Measurements from ENCODE around the gene KRCC1.

DNA sequence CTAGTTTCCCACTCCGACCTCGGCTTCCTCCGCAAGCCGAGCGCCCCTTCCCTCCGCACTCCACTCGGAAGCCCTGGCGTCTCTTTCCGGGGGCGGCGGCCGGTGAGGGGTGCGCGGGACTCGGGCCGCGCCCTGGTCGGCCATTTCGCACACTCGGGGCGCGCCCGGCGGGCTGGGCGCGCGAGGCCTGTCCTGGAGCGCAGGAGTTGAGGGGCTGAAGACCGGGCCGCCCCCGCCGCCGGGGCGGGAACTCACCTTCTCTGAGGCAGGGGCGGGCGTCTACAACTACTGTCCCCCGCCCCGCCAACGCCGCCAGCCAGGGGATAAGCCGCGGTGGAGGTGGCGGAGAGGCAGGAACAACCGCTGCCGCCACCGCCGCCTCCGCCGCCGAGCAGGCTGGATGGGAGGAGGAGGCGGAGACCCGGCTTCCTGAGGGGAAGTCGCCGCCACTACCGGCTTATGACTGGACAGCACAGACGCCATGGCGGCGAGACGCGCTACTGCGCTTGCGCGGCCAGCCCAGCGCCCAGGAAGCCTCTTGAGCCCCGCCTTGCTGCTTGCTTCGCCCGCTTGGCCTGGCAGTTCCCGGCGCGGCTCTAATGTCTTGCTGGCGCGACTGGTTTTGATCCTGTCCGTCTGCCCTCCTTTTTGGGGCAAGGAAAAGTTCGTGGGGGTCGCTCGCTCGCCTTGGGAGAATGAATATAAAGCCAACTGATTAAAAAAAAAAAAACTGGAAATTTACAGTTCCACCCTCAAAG, at the start of gene KRCC1:
- no peak for TF ChIP-seq EZH2phosphoT487 (IDR thresholded peaks at IDR 0.05; ENCODE audit: borderline replicate concordance, low read length)
- TF ChIP-seq, protein P1, sequence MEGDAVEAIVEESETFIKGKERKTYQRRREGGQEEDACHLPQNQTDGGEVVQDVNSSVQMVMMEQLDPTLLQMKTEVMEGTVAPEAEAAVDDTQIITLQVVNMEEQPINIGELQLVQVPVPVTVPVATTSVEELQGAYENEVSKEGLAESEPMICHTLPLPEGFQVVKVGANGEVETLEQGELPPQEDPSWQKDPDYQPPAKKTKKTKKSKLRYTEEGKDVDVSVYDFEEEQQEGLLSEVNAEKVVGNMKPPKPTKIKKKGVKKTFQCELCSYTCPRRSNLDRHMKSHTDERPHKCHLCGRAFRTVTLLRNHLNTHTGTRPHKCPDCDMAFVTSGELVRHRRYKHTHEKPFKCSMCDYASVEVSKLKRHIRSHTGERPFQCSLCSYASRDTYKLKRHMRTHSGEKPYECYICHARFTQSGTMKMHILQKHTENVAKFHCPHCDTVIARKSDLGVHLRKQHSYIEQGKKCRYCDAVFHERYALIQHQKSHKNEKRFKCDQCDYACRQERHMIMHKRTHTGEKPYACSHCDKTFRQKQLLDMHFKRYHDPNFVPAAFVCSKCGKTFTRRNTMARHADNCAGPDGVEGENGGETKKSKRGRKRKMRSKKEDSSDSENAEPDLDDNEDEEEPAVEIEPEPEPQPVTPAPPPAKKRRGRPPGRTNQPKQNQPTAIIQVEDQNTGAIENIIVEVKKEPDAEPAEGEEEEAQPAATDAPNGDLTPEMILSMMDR (IDR thresholded peaks at IDR 0.05; ENCODE audit: low read depth, low read length, poor library complexity, severe bottlenecking), result no peak
